ENCODE data around the gene GATA5. TPM values are rescaled to one million over a fixed set of nuclear protein-coding genes. Genes with fewer than 3 reads are reported as not detected.

Gene GATA5
- total and polyA plus RNA-seq, 8 donors: 0.02 to 0.34 (median 0.15) TPM; not detected in 5

DNA sequence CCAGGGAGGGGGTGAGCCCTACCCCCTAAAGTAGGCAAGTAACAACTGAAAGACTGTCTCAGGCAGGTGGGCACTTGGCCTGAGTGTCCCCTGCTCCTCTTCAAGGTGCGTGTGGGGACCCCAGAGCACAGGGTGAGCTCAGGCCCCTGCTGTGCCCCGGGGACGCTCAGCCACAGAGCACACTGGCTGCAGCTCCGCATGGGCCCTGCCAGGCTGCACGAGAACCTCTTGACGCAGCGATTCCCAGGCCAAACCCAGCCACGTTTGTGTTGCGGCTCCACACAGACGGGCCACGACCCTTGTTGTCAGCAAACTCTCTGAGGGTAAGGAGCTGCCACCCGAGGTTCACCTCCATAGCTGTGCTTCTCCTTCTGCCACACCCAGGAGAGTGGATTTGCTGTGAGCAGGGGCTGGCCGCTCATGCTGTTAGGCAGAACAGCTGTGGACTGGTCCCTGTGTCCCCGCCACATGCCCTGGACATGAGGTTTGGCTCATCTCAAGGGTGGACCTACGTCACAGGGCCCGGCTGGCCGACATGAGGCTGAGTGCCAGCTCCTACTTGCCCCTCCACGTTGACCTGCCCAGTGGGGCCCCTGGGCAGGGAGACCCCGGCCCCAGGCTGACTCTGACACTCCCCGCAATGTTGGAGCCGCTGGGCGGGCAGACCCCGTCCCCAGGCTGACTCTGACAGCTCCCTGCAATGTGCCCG lies 29.7 kb upstream of the GATA5 start:
- FAIRE-seq: no peak
- intact Hi-C loops (cut with DNase I): loop anchor here in 1 of 3 donors (5.0 to 10.0 kb wide), 2 partner anchors 52 to 279 kb away; no protein-coding TSS in a partner anchor
- Histone ChIP-seq H3K4me1 (no peaks in the 10 kb centered on the region), H3K27ac (no peak overlapping the region), H3K27me3 (no peaks in the 10 kb centered on the region), H3K36me3 (no peaks in the 10 kb centered on the region), H3K4me3 (no peak overlapping the region), H3K9me3 (no peaks in the 10 kb centered on the region)
- WGBS, 2 donors: 69 to 76% methylated on average over 24 of the region's 24 CpGs
- ATAC-seq: no peak
- no peak for TF ChIP-seq CTCF (IDR thresholded peaks at IDR 0.05)
- DNase-seq: no peak

DNA sequence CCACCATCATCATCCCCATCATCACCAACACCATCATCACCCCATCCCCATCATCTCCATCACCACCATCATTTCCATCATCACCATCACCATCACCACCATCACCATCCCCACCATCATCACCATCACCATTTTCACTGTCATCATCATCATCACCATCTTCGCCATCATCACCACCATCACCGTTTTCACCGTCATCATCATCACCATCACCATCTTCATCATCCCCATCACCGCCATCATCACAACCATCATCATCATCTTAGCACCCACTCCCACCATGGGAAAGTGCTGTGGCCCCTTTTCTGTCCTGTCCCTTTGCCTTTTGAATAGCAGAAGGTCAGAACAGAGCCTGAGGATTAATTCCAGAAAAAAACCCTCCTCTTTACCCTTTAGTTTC lies 28.5 kb upstream of the GATA5 start:
- Histone ChIP-seq H3K4me1 (no peaks in the 10 kb centered on the region), H3K9me3 (no peaks in the 10 kb centered on the region), H3K4me3 (no peak overlapping the region), H3K27me3 (no peaks in the 10 kb centered on the region), H3K27ac (no peak overlapping the region), H3K36me3 (no peaks in the 10 kb centered on the region)
- ATAC-seq (no peak), DNase-seq (no peak), FAIRE-seq (no peak)
- no peak for TF ChIP-seq CTCF (IDR thresholded peaks at IDR 0.05)
- intact Hi-C loops (cut with DNase I): loop anchor here in 1 of 3 donors (5.0 to 10.0 kb wide), 2 partner anchors 113 to 280 kb away; no protein-coding TSS in a partner anchor
- WGBS, 2 donors: 87 to 93% methylated on average over 4 of the region's 4 CpGs

- H3K27ac ChIP-seq: no peak overlapping the region
- no peaks in the 10 kb centered on the region for H3K9me3 ChIP-seq
- no peak overlapping the region for H3K4me3 ChIP-seq
- no peaks in the 10 kb centered on the region for H3K4me1 ChIP-seq
- DNase-seq (no peak), ATAC-seq (no peak), FAIRE-seq (no peak)
- intact Hi-C loops (cut with DNase I): loop anchor here in 1 of 3 donors (5.0 to 10.0 kb wide), 2 partner anchors 114 to 281 kb away; no protein-coding TSS in a partner anchor
- H3K36me3 ChIP-seq: no peaks in the 10 kb centered on the region
- WGBS, 2 donors: 29 to 35% methylated on average over 18 of the region's 18 CpGs
- no peak for TF ChIP-seq CTCF (IDR thresholded peaks at IDR 0.05)
- H3K27me3 ChIP-seq: no peaks in the 10 kb centered on the region
These were observed 27.8 kb upstream of the GATA5 start for GRCh38 chr20:62503401-62504178.

DNA sequence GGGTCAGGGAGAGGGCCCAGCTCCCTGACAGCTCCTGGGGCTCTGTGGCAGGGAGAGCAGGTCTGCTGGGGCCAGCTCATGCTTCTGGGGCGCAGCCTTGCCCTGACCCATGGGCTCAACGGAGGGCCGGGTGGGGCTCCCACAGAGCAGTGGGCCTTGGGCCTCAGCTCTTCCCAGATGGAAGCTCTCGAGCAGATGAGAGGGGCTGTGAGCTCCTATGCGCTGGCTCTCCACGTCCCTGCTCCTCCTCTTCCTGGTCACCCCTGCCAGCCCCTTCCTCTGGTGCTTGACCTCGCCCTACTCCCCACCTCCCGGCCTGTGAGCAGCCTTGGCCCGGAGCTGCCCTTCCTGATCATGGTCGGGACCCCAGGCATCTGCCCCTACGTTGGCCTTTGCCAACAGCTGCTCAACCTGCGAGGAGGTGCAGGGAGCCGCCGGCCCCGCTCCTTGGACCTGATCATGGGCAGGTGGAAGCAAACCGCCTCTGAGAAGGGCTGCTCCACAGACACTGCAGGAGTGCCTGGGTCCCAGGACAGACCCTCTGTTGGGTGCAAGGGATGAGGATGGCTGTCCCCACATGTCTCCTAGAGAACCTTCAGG lies 26.8 kb upstream of the GATA5 start:
- no peak for TF ChIP-seq CTCF (IDR thresholded peaks at IDR 0.05)
- ATAC-seq (no peak), DNase-seq (no peak), FAIRE-seq (no peak)
- no peak overlapping the region for H3K27ac ChIP-seq
- no peak overlapping the region for H3K4me3 ChIP-seq
- no peaks in the 10 kb centered on the region for H3K4me1 ChIP-seq
- no peaks in the 10 kb centered on the region for H3K36me3 ChIP-seq
- no peaks in the 10 kb centered on the region for H3K9me3 ChIP-seq
- 64% methylated on average over 11 to 16 of the region's 16 CpGs for WGBS, 2 donors
- H3K27me3 ChIP-seq: no peaks in the 10 kb centered on the region
- intact Hi-C loops (cut with DNase I): loop anchor here in 1 of 3 donors (5.0 to 10.0 kb wide), 2 partner anchors 115 to 282 kb away; no protein-coding TSS in a partner anchor
